GM19351 (cell line): Measurements from ENCODE around the gene FYCO1.

Experiments used
- ATAC-seq: cut with Tn5 transposase; IDR thresholded peaks from one replicate; pipeline ENCODE4 v1.9.1; 2021; ENCODE audit warnings: mild to moderate bottlenecking, moderate library complexity; ENCODE audit not compliant: unreplicated experiment

The FYCO1 gene

GRCh38 chr3:45985532-45986302, 9.9 kb downstream of the FYCO1 start:
- no peak for ATAC-seq

- no peak for ATAC-seq
These were observed 11.0 kb downstream of the FYCO1 start for GRCh38 chr3:45984331-45985312.

DNA sequence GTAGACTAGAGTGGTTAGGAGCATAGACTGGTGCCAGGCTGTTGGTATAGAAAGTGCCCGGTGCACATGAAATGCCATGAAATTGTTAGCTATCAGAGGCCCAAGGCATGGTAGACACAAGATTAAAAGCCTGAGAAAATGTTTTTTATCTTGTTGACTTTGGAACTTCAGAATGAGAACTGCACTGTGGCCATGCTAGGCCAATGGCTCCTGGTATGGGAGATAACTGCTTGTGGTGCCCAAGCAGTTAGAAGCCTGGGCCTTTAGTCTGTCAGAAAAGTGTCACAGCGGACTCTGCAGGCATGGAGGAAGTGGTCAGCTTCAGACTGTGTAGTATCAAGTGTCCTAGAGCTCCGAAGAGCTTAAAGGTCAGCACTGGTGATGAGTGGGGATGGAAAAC, 11.9 kb downstream of the FYCO1 start:
- ATAC-seq, result no peak

GRCh38 chr3:45981346-45982074, 14.1 kb downstream of the FYCO1 start:
- ATAC-seq, result no peak

GRCh38 chr3:45980819-45981218, 14.8 kb downstream of the FYCO1 start:
- no peak for ATAC-seq

- ATAC-seq, result no peak
These were observed 15.3 kb downstream of the FYCO1 start for GRCh38 chr3:45980229-45980813.

DNA sequence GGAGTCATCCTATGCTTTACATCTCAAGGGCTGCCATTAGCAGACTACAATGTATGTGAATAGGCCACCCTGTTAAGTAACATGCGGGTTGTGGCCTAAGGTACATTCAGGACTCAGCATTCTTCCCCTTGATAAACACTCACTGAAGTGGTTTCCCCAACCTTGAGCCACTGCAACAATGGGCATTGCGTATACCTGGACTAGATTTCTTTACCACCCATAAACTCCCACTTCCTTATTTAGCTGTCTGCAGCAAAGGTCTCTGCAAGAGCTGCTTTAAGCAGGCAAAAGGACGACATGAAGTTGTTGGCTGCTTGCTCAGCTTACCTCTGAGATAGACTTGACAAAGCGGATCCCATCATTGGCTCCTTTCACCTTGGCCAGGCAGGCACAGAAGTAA, 16.2 kb downstream of the FYCO1 start:
- ATAC-seq, result no peak

DNA sequence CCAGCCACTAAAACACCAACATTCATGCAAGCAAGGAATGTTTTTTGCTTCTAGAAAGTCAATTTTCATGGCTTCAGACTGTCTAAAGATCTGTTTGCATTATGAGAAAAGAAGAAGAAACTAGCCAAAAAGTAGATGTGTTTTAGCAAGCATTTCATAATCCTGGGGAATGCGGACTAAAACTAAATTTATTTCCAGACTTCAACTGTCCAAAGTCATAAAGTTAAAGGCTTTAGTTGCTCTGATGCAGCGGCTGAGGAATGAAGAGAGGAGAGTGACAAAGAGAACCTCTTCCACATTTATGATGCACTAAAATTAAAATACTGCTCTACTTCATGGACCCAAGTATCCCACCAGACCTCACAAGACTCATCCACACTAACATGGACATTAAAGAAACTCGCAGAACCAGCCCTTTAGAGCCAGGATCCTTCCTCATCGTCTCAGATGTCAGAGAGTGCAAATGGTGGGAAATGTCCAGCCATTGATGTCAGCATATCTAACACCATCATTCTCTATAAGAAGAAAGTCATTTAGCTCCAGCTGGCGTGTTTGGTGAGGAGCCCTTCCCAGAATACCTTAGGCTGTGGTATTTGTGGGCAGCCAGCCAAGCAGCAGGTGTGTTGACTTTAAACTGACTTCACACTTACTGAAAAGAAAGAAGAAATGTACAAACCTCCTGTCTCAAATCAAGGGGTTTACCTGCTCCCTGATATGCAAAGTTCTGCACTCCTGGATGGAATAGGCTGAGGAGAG, 17.4 kb downstream of the FYCO1 start:
- ATAC-seq, result no peak

DNA sequence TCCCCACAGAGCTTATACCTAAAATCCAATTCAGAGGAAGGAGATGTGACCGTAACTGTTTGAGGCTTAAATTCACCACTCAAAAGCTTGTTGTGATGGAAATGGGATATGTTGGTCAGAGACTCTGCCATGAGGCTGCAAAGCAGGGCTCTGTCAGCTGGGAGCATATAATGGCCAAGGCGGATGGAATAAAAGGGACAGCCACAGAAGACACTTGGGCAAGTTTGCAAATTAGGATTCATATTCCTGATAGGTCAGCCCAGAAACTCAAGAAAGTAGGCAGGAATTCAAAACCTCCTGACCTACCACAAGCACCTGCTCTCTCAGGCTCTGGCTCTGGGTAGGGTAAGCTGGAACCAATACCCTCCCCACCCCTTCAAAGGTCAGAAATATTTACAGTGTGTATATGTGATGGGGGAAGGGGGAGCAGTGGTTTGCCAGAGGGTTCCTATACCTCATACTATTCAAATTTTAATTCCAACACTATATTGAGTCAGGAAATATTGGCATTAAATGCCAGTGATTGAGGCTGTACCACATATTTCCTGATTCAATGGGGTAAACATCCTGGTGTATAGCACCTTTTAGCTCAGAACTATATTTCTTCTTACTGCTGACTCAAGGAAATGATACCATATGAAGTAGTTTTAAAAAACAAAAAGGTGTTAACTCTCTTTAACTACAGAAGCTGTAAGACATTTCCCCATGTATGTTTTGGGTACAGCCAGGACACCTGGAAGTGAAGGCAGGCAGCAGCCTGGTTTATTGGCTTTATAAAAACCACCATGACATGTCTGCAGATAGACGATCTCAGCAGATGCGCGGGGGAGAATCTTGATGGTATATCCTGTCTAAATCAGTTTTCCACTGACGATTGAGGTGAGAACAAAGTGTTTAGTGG, 19.2 kb downstream of the FYCO1 start:
- ATAC-seq, result no peak

DNA sequence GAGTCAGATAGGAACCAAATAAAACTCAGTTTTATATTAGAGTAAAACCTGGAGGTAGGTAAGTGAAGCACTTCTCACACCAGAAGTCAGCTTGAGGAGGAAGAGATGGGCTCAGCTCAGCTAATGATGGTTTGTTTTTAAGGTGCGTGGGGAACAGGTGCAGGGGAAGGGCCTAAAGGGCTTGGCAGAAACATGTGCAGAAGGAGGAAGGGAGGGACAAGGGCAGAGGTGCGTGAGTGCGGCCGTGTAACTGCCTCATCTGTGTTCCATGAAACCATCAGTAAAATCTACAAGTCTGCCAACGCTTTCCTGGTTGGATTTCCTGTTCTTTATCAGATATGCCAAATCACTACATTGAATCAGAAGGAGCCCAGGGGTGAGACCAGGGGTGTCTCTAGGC, 19.9 kb downstream of the FYCO1 start:
- ATAC-seq, result no peak

DNA sequence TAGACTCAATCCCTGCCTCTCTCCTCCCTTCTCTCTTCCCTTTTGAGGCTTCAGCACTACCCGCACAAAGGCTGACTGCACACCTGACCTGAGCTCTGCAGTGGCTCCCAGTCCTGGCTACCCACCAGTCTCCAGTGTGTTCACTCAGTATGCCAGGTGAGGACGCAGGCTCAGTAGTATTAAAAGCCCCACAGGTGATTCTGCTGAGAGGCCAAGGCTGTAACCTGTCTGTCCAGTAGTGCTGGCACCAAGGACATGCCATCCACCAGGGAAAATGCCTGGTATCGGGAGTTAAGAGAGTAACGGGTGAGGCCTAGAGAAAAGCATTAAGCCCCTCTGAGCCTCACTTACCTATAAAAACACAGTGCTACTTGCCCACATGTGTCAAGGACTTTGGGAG, 20.9 kb downstream of the FYCO1 start:
- ATAC-seq, result no peak

- no peak for ATAC-seq
These were observed 22.9 kb downstream of the FYCO1 start for GRCh38 chr3:45972534-45973402.

DNA sequence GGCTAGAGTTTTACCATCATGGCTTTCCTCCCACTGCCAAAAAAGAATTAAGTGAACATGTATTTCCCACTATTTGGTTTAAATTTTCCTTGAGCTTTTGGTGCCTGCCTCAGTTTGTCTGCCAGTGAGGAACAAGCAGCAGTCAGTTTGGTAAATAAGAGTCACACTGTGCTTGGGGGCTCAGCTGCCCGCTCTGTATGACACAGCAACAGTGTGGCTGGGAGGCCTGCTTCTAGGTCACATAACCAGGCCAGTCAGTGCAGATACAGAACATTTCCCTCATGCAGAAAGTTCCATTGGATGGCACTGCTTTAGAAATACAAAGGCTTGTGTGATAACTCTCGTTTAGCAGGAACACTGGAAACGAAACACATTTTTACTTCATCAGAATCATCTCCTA, 25.7 kb downstream of the FYCO1 start:
- ATAC-seq, result no peak

- no peak for ATAC-seq
These were observed 26.5 kb downstream of the FYCO1 start for GRCh38 chr3:45969116-45969515.

GRCh38 chr3:45968706-45969105, 26.9 kb downstream of the FYCO1 start:
- ATAC-seq, result no peak

GRCh38 chr3:45968149-45968548, 27.5 kb downstream of the FYCO1 start:
- ATAC-seq, result no peak

DNA sequence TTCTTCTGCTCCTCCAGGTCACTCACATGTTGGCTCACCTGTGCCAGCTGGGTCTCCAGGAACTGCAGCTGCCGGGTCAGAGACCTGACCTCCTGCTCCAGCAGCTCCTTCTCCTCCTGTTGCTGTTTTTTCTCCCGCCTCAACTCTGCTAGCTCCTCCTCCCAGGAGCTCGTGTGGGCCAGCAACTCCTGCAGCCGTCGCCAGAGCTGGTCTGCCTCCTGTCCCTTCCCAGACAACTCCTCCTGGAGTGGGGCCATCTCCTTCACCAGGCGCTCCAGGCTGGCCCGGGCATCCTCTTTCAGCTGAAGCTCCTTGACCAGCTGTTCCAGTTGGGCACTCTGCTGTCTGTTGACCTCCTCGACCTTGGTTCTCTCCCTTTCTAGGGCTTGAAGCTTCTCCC, 27.9 kb downstream of the FYCO1 start:
- ATAC-seq, result no peak

DNA sequence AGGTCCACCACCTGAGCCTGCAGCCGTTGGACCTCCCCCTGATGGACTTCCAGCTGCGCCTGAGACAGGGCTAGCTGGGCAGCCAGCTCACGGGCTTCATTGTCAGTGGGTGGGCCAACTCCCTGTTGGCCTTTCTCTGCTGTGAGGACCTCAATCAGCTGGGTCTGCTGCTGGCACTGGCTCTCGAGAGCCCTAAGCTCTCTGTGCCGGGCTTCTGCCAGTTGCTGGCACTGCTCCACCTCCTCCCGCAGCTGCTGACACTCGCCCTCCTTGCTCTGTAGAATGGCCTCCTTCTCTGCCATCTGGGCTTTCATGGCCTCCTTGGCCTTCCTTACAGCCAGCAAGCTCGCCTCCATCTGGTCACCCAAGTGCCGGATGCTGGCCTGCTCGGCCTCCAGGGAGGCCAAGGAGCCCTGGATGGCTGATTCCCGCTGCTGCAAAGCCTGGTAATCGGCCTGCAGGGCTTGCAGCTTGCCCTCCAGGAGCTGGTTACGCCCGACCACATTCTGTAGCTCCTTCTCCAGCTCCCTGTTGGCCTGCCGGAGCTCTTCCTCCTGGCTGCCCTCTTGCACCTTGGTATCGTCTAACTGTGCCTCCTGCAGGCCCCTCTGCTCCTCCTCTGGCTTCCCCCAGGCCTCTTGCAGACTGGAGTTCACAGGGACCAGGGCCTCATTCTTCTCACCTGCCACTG, 28.5 kb downstream of the FYCO1 start:
- no peak for ATAC-seq
